GM13977 (cell line): ENCODE measurements around the gene CR1.

ENCODE experiments used
- DNase-seq: peaks from one replicate; pipeline ENCODE4 v3.0.0; 2012; ENCODE audit warnings: low spot score
- in situ Hi-C: fragments of 300-500 bp; cut with MboI; formaldehyde crosslinking; loops from one replicate; pipeline ENCODE4 v1.12.0; 2022; ENCODE audit warnings: low sequenced_read_pairs, low pct_unique_long_range_greater_than_20kb, mixed read lengths, inconsistent platforms; ENCODE audit not compliant: unreplicated experiment
- TF ChIP-seq, protein P1 (sequence below): IDR thresholded peaks from 2 replicates; pipeline ENCODE4 v1.5.1; 2012; ENCODE audit warnings: mild to moderate bottlenecking, control low read depth; ENCODE audit not compliant: insufficient read depth; ENCODE audit errors: extremely low read depth, missing control alignments

Gene CR1

DNA sequence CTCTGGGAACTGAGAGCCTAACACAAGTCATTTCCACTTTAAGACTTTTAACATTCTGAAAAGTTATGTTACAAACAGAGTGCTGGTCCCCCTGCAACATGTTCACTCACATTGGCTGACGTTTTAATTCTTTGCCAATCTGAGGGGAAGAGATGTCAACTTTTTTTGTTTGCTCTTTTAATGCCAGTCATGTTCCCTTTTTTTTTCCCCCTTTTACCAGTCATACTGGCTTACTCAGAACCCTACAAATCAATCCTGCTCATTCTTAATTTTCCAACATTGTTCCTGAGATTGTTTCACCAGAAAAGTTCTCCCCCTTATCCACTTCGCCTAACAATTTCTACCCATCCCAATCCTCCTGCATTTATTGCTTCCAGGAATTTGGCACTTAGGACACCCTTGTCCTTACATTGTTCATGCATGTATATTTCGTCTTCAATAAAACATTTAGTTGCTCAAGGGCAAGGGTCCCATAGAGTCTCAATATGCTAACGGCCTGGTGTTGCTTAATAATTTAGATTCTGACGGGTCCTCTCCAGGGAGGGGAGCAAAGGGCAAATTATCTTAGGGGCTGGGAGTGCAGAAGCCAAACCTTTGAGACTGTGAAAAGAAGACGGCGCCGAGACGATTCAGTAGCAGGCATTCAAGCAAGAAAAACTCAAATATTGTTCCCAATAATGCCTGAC is 148.4 kb downstream of the CR1 start:
- no peak for DNase-seq
- in situ Hi-C loops = no loop called here
- TF ChIP-seq, protein P1, sequence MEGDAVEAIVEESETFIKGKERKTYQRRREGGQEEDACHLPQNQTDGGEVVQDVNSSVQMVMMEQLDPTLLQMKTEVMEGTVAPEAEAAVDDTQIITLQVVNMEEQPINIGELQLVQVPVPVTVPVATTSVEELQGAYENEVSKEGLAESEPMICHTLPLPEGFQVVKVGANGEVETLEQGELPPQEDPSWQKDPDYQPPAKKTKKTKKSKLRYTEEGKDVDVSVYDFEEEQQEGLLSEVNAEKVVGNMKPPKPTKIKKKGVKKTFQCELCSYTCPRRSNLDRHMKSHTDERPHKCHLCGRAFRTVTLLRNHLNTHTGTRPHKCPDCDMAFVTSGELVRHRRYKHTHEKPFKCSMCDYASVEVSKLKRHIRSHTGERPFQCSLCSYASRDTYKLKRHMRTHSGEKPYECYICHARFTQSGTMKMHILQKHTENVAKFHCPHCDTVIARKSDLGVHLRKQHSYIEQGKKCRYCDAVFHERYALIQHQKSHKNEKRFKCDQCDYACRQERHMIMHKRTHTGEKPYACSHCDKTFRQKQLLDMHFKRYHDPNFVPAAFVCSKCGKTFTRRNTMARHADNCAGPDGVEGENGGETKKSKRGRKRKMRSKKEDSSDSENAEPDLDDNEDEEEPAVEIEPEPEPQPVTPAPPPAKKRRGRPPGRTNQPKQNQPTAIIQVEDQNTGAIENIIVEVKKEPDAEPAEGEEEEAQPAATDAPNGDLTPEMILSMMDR = no peak

DNA sequence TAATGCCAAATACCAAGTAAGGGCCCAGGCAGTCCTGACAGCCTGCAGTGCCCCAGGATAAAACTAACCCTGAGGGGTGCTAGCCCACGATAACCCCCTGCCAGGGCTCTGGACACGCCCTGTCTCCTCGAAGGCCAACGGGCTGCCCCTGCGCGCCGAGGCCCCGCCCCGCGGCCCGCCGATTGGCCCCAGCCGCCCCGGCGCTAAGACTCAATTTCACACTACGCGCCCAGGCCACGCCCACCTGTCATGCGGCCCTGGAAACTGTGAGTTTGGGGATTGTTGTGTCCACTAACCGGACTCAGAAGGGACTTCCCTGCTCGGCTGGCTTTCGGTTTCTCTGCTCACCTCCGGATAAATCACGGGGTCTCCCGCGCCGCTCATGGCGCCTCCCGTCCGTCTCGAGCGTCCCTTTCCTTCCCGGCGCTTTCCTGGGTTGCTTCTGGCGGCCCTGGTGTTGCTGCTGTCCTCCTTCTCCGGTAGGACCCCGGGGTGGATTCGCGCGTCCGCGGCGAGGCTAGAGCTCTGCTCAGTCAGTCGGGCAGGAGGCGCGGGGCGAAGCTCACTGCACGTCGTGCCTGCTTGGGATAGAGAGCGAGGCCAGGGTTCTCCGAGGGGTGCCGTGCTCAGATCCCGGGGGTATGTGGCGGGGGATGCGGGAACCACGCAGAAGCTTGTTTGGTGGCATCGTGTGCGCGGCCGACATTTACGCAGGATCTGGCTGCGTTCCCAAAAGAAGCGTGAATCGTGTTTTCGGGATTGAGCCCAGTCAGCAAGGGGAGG is 149.1 kb downstream of the CR1 start, which contains the start of gene CR1L:
Gene CR1L, plus strand, starts transcription at position 282 of the 783 bp plus-strand sequence. Its CDS starts 101 bp downstream, at position 383.
- peak; percentile 84 for DNase-seq
- TF ChIP-seq, protein P1 = no peak
- in situ Hi-C loops = no loop called here

DNA sequence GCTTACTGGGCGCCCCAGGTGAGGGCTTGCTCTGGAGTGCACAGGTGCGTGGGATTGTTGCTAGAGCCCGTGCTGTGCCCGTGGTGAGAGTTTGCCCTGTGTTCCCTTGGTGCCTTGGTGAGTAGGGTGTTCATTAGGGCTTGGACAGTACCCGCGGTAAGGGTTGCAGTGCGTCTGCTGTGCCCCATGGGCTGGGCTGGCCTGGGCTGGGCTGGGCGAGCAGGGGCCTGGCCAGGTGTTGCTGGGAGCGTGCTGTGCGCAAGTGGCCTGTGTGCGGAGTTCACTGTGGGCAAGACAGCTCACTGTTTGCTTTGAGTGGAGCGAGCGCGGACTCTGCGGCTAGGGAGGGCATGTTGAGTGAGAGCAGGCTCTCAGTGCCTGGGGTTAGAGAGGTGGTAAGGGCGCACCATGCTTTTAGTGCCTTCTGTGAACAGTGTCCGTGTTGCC is 149.7 kb downstream of the CR1 start:
- DNase-seq = no peak
- TF ChIP-seq, protein P1 = no peak
- in situ Hi-C loops = no loop called here

DNA sequence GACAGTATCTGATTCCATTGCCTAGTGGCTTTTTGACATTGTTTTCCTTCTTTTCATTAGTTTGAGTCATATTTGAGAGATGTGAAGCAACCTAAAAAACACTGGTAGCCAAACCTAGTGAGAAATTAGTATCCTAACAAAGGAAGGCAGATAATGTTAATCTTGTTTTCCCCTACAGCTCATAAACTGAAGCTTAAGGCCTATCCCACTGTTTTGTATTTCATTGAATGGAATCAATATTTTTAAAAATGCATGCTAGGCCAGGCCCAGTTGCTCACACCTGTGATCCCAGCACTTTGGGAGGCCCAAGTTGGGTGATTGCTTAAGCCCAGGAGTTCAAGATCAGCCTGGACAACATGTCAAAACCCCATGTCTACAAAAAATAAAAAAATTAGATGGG is 150.2 kb downstream of the CR1 start:
- in situ Hi-C loops = no loop called here
- TF ChIP-seq, protein P1 = no peak
- no peak for DNase-seq

DNA sequence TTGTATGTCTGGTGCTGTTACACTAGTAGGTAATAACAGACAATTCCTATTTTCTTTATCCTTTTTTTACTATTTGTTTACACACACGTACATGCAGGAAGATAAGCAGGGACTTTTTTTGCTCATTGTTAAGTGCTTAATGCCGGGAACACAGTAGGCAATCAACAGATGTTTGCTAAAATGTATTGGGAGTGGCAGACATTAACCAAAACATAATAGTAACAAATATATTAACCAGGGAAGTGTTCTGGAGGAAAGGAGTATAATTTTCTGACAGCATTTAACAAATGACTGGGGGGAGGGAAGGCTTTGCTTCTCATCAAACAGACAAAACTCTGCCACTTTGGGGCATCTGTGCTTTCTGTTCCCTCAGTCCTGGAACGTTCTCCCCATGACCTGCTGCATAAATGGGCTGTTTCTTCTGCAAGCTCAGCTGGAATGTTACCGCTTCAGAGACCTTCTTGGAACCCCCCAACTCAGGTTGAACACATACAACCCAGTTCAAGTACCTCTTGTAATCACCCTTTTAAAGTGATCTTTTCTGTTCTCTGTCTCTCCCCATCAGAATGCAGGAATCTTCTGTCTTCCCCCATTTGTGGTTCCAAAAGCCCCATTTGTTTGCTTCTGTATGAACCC is 151.1 kb downstream of the CR1 start:
- in situ Hi-C loops = no loop called here
- no peak for DNase-seq
- TF ChIP-seq, protein P1 = no peak

DNA sequence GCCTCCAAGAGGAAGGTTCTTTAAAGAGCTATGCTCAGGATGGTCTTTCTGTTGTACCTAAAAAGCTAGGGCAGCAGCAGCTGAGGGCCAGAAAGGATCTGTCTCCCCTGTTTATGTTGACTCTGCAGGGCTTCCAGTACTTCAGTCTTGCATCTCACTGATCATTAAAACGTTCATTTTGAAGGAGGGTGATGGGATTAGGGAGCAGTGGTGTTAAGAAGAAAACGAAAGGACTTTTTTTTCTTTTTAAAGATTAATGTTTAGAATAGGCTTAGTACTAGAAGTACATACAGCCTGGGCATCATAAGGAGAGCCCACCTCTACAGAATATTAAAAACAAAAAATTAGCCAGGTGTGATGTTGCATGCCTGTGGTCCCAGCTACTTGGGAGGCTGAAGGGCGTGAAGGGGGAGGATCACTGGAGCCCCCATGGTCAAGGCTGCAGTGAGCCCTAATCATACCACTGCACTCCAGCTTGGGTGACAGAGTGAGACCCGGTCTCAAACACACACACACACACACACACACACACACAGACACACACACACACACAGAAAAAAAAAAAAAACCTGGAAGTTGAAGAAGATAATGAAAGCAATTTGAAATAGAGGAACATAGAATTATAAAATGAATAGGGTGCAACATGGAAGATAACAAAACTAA is 151.8 kb downstream of the CR1 start:
- no peak for DNase-seq
- in situ Hi-C loops = no loop called here
- TF ChIP-seq, protein P1 = no peak
